HG02759 (cell line): ENCODE results near the gene ABCF3.
A peak's percentile ranks its signal among the peaks of the same experiment; 100 is the strongest.

Experiments
- ATAC-seq: cut with Tn5 transposase; IDR thresholded peaks from one replicate; pipeline ENCODE4 v1.9.1; 2021; ENCODE audit warnings: mild to moderate bottlenecking, moderate library complexity; ENCODE audit not compliant: unreplicated experiment

ABCF3 gene

GRCh38 chr3:184166671-184167070 is 19.3 kb upstream of the ABCF3 start:
- ATAC-seq: no peak

DNA sequence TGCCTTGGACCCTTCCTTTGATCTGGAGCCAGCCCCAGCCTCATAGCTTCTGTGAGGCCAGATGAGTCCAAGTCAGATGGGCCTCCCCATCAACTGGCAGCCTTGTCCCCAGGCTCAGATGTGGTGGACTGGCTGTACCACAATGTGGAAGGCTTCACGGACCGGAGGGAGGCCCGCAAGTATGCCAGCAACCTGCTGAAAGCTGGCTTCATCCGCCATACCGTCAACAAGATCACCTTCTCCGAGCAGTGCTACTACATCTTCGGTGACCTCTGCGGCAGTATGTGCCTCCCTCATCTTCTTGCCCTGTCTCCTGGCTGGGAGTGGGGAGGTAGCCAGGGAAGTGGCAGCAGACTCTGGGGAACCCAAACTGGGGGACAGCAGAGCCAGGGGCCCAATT is 18.2 kb upstream of the ABCF3 start:
- ATAC-seq: no peak

GRCh38 chr3:184168363-184169120 is 17.5 kb upstream of the ABCF3 start:
- no peak for ATAC-seq

DNA sequence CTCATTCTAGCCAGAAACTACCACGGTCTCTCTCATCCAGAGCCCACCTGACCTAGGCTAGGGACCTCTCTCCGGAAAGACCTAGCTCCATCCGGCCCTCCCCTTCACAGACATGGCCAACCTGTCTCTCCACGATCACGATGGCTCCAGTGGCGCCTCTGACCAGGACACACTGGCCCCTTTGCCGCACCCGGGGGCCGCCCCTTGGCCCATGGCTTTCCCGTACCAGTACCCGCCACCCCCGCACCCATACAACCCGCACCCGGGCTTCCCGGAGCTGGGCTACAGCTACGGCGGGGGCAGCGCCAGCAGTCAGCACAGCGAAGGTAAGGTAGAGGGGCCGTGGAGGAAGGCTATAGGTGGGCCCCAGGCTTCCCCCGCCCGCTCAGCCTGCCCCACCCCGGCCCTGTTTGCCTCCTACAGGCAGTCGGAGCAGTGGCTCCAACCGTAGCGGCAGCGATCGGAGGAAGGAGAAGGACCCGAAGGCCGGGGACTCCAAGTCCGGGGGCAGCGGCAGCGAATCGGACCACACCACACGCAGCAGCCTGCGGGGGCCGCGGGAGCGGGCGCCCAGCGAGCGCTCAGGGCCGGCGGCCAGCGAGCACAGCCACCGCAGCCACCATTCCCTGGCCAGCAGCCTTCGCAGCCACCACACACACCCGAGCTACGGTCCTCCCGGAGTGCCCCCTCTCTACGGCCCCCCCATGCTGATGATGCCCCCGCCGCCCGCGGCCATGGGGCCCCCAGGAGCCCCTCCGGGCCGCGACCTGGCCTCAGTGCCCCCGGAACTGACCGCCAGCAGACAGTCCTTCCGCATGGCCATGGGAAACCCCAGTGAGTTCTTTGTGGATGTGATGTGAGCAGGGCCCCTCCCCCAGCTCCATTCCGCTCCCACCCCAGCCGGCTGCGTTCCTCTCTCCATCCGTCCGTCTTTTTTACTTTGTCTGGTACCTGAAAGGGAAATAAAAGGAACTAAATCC is 15.8 kb upstream of the ABCF3 start:
- ATAC-seq: no peak

DNA sequence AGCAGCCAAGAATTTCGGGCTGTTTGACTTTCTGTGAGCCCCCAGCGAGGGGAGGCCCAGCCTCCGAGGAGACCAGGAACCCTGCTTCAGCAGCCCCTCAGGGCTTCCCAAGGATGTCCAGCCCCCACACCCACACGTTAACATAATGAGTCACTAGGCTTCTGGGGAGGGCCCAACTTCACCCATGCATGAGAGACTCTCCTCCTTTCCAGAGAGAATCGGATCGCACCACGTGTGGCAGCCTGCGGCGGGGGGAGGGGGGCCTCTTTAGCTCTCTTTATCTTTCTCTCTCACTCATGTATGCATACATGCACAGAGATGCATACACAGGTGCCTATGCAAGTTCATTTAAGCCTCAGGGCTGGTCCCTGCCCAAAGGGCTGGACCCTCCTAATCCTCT is 14.4 kb upstream of the ABCF3 start:
- ATAC-seq: no peak

DNA sequence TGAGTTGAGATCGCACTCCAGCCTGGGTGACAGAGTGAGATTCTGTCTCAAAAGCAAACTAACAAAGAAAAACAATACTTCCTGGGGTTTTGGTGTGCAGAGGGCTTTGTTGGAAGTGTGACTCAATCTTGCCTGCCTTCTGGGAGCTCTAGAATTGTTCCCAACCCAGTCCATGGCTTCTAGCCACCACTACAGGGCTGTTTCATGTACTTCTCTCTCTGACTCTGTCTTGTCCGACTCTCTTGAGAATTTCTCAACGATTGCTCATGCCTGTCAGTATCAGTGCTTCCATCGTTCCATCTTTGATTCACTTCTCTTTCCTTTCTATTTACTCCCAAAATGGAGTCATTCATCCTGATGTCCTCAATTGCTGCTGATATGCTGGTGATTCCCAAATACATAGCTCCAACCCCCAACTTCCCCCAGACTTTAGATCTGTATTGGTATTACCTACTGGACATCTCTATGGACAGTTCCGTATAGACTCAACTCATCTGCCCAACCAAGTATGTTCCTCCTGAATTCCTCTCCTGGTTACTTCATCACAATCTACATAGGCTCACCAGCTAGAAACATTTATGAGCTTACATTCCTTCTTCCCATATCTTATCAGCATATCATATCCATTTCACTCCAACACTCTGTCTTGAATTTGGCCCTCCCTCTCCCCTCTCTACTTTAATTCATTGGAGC is 13.2 kb upstream of the ABCF3 start:
- ATAC-seq: no peak

- ATAC-seq: no peak
Measured at GRCh38 chr3:184173374-184173722, 12.7 kb upstream of the ABCF3 start.

- ATAC-seq: no peak
Measured at GRCh38 chr3:184174284-184174645, 11.7 kb upstream of the ABCF3 start.

- ATAC-seq: peak; percentile 95
Measured at GRCh38 chr3:184174646-184175492, 11.1 kb upstream of the ABCF3 start, which contains the start of gene AP2M1. Gene AP2M1, plus strand, starts transcription at chr3:184174855. Its CDS starts 2,139 bp downstream, at chr3:184176994.

DNA sequence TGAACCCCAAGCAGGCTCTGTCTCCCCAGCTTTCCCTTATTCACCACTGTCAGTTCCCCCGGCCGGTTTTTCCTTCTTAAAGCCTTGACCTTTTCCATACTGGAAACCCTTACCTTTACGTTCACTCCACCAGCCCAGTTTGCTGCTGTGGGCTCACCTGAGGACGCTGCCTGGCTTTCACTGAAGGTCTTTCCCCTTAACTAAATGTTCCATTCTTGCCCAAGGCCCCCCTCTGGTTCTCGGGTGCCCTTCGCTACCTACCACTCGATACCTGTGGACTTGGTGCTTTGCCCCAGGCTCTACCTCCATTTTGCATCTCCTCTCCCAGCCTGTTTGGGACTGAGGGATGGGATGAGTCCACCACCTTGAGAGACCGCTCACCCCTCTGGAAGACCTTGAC is 10.5 kb upstream of the ABCF3 start:
- ATAC-seq: no peak

- ATAC-seq: no peak
Measured at GRCh38 chr3:184175981-184176376, 10.0 kb upstream of the ABCF3 start.

DNA sequence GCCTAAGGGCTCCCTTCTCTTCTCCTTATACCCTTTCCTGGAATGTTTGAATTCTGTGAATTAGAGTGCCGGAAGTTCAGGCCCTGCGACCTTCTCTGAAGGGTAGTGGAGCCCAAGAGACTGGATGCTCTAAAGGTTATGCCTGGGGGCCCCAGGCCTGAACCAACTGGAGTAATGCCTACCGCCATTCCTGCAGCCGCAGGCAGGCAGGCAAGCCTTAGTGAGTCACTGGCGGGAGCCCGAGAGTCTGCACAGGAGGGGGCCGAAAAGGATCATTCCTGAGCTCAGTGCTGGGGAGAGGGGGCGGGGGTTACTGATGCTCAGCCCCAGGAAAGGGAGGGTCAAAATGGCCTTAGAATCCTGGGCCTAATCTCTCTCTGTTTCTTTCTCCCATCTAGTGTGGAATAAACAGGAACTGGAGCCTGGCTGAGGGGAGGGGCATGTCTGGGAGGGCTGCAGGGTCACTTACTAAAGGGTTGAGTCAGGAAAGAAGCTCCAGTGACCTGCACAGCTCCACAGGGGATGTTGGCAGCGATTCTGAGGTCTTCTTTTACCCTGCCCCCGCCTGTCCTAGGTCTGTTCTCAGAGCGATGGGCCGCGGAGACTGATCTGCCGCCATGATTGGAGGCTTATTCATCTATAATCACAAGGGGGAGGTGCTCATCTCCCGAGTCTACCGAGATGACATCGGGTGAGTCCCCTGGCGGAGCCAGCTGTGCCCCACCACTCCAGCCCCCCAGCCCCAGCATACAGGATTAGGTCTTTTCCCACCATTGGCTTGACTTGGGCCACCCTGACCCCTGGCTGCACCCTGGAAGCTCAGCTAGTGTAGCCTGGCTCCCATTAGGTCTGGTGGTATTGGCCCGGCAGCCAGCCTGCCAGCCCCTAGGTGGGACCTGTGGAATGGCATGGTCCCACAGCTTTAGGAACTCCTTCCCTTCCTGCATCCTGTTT is 9.3 kb upstream of the ABCF3 start:
- ATAC-seq: no peak

DNA sequence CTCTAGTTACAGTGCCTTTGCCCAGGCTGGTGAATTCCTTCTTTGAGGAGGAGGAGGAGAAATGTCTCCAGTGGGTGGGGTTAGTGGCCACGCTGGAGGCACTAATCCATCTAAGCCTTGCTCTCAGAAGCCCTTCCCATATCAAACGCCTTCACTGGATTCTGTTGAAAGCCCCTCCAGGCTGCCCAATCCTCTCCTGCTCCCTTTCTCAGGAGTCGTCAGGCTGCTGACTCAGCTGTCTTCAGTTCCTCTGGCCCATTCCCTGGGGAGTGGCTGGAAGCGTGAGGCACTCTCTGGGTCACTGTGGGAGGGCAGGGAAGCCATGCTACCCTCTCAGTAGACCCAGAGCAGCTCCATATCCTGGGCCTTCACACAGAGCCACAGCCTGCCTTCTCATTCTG is 8.7 kb upstream of the ABCF3 start:
- ATAC-seq: no peak

GRCh38 chr3:184177767-184178306 is 8.2 kb upstream of the ABCF3 start:
- ATAC-seq: no peak

DNA sequence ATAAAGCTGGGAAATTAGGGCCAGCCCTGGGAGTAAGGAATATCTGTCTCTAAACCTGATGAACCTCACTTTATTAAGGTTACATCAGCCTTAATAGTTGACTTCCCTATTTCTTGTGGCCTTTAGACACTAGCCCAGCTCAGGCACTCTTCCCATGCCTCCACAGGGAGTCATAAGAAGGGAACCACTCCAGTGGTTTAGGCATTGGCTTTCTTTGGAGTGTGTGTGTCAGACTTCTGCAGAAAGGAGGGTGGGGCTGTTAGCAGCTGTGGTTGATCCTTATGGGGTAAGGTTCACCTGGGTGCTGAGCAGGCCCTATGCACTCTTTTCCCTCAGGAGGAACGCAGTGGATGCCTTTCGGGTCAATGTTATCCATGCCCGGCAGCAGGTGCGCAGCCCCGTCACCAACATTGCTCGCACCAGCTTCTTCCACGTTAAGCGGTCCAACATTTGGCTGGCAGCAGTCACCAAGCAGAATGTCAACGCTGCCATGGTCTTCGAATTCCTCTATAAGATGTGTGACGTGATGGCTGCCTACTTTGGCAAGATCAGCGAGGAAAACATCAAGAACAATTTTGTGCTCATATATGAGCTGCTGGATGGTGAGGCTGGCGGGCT is 7.4 kb upstream of the ABCF3 start:
- ATAC-seq: no peak

DNA sequence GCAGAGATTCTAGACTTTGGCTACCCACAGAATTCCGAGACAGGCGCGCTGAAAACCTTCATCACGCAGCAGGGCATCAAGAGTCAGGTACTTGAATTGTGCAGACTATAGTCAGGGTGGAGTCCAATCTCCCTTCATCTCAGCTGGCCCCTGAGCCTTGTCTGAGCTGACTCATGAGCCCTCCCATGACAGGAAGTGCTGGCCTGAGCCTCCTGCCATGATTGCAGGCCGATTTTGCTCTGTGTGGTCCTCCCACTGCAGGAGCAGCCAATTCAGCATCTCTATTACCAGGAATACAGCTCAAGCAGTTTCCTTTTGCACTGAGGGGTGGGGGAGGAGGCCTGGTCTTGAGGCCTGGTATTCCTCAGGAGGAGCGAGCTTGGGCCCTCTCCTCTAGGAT is 5.8 kb upstream of the ABCF3 start:
- ATAC-seq: no peak

- ATAC-seq: no peak
Measured at GRCh38 chr3:184181596-184181995, 4.4 kb upstream of the ABCF3 start.

GRCh38 chr3:184183679-184184078 is 2.3 kb upstream of the ABCF3 start:
- no peak for ATAC-seq
